ENCODE measurements around the gene IMPG2. TPM values are rescaled to one million over a fixed set of nuclear protein-coding genes. Genes with fewer than 3 reads are reported as not detected.

Gene IMPG2
- total RNA-seq, 1 experiment from 2014 or later = 0.04 TPM

DNA sequence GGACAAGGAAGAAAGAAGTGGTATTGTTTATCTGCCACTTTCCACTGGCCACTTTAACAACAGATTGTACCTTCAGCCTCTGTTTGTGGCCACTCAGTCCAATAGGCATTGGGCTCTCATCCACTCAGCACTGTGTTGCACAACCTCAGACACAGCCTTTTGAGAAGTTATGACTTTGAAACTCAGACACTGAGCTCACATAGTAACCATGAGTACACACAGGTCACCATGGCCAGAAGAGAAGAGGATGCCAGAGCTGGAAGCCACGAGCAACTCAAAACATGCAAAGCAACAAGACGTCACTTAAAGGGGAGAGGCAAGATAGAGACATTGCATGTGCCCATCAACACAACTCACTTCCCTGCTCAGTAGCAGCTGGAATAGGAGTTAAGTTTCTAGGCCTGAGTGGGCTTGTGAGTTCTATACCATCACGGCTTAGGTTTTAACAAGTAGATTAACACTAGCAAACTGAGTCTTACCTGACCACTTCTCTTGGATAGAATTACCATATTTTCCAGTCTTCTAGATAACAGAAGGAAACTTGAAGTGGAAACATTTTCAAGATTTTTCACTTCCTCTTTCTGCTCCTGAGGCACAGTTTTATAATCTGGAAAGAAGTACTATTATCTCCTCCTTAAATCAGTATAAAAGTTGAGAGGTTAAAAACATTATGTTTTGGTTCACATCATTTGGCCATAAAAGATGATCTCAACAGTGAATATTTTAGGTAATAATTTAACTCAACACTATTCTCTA lies 103.5 kb downstream of the IMPG2 start:
- no peaks in the 10 kb centered on the region for H3K79me2 ChIP-seq (ENCODE audit: insufficient read depth, low read length)
- TF ChIP-seq, protein P1, sequence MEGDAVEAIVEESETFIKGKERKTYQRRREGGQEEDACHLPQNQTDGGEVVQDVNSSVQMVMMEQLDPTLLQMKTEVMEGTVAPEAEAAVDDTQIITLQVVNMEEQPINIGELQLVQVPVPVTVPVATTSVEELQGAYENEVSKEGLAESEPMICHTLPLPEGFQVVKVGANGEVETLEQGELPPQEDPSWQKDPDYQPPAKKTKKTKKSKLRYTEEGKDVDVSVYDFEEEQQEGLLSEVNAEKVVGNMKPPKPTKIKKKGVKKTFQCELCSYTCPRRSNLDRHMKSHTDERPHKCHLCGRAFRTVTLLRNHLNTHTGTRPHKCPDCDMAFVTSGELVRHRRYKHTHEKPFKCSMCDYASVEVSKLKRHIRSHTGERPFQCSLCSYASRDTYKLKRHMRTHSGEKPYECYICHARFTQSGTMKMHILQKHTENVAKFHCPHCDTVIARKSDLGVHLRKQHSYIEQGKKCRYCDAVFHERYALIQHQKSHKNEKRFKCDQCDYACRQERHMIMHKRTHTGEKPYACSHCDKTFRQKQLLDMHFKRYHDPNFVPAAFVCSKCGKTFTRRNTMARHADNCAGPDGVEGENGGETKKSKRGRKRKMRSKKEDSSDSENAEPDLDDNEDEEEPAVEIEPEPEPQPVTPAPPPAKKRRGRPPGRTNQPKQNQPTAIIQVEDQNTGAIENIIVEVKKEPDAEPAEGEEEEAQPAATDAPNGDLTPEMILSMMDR (conservative IDR thresholded peaks at IDR 0.05) = no peak
- no peak overlapping the region for H3K4me2 ChIP-seq (ENCODE audit: insufficient read depth, insufficient read length, low read length)
- Mint-ChIP-seq H3K36me3 (ENCODE audit: insufficient read depth in 1 of 3, low read depth in 3 of 3) (peaks cover 5 to 23% (median 15%) of the 10 kb centered on the region in 3 experiments; a peak in 6 of 7 replicates), H3K4me3 (no peak overlapping the region), H3K27me3 (ENCODE audit: low read depth) (no peaks in the 10 kb centered on the region; the same call in 1 of the 2 replicates), H3K4me1 (no peaks in the 10 kb centered on the region), H3K27ac (no peak overlapping the region), H3K9me3 (peaks cover 20 to 25% of the 10 kb centered on the region in 2 experiments)
- H2BK120ac ChIP-seq (ENCODE audit: low read depth, low read length, poor library complexity, severe bottlenecking) = no peak overlapping the region
- no peak overlapping the region for H3T11ph ChIP-seq (ENCODE audit: low read length)
- H3K14ac ChIP-seq (ENCODE audit: insufficient read depth, low read length) = no peak overlapping the region
- H3K4ac ChIP-seq (ENCODE audit: low read depth, low read length) = no peak overlapping the region
- H3K27me3 ChIP-seq (ENCODE audit: insufficient read depth, low read length) = no peaks in the 10 kb centered on the region
- no peak overlapping the region for H2BK15ac ChIP-seq (ENCODE audit: low read depth, low read length)
- H2BK5ac ChIP-seq (ENCODE audit: insufficient read length, low read length) = no peak overlapping the region
- H2AK5ac ChIP-seq (ENCODE audit: insufficient read length, low read length) = no peak overlapping the region
- no peak for DNase-seq
- H2BK12ac ChIP-seq (ENCODE audit: insufficient read length, low read depth, low read length) = no peak overlapping the region
- H3K9me3 ChIP-seq (ENCODE audit: control insufficient read depth, low read depth, low read length) = peaks cover 16% of the 10 kb centered on the region
- H3K9ac ChIP-seq (ENCODE audit: extremely low read depth, insufficient read length, low read length) = no peak overlapping the region
- no CpG with 5 or more reads among the region's 3 CpGs for WGBS (ENCODE audit: extremely low coverage, insufficient read length, low lambda C conversion rate)
- H4K8ac ChIP-seq (replicated peaks; ENCODE audit: insufficient read length, low read depth, low read length) = no peak overlapping the region
- H4K20me1 ChIP-seq (ENCODE audit: control insufficient read depth, insufficient read depth, insufficient read length) = no peaks in the 10 kb centered on the region
- no peak overlapping the region for H3K18ac ChIP-seq (ENCODE audit: insufficient read length, low read depth, low read length)
- no peak overlapping the region for H3K27ac ChIP-seq (ENCODE audit: insufficient read length, low read depth, low read length)
- H3K23ac ChIP-seq (ENCODE audit: insufficient read length, low read depth, low read length) = no peak overlapping the region
- no peak overlapping the region for H3K56ac ChIP-seq (ENCODE audit: insufficient read length, low read depth, low read length)
- H3K23me2 ChIP-seq (ENCODE audit: insufficient read length, low read depth, low read length, poor library complexity, severe bottlenecking) = no peaks in the 10 kb centered on the region
- H3K4me1 ChIP-seq (ENCODE audit: insufficient read depth, low read length) = no peaks in the 10 kb centered on the region
- H4K91ac ChIP-seq (ENCODE audit: insufficient read length, low read depth, low read length) = no peak overlapping the region
- H3K79me1 ChIP-seq (ENCODE audit: insufficient read depth, low read depth, low read length, poor library complexity, severe bottlenecking) = no peaks in the 10 kb centered on the region
- H2BK20ac ChIP-seq (ENCODE audit: low read depth, low read length, poor library complexity, severe bottlenecking) = no peak overlapping the region
- H4K5ac ChIP-seq (ENCODE audit: insufficient read length, low read depth, low read length) = no peak overlapping the region
- H2AFZ ChIP-seq (ENCODE audit: low read length) = no peak overlapping the region

Measured in H9 (cell line).